Inflammatory macrophage (primary cell): ENCODE results near the gene CACNB2.

Experiments
- DNase-seq, 2 donors: peaks; one replicate each; pipeline ENCODE4 v3.0.0-alpha.2; 2020 to 2022

CACNB2 gene

DNA sequence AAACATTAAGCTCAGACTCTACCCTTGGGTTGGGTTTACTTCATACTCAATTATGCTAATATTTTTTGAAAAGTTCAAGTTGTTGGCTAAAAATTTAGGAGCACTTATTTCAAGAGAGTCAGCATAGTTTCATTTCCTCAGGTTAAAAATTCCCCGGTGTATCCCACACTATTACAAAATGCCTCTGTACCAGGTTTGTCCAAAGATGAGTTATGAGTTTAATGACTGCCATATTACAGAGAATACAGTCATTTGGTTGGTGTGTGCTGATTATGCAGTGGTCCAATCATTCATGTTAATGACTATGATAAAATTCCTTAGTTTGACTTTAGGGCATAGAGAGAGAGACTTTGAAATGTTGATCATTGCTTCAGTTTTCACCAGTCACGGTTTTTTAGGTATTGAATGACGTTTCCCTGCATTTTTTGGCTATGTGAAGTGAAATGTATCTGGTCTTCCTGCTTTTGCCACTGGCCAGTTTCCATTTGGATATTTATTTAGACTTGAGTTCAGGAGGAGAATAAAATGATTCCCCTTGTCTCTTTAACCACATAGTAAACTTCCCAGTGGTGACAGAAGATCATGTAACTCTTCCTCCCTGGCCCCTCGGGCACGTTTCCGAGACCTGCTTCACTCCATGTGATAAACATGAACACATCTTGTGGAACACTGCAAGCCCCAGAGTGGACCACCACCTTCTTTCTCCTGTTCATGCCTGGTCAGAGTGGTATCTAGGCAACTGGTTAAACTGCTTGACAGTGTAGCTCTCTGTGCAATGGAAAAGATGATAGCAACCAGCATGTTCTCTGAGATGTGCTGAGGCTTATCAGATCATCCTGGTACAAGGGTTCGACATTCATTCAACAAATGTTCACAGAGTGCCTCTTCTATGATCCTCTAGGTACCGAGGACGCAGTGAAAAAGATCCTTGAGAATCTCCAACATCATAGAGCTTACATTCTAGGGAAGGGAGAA lies 153.6 kb downstream of the CACNB2 start:
- no peak for DNase-seq

- no peak for DNase-seq
These were observed 154.4 kb downstream of the CACNB2 start for GRCh38 chr10:18294633-18295032.

- no peak for DNase-seq
These were observed 157.4 kb downstream of the CACNB2 start for GRCh38 chr10:18297659-18298058.

DNA sequence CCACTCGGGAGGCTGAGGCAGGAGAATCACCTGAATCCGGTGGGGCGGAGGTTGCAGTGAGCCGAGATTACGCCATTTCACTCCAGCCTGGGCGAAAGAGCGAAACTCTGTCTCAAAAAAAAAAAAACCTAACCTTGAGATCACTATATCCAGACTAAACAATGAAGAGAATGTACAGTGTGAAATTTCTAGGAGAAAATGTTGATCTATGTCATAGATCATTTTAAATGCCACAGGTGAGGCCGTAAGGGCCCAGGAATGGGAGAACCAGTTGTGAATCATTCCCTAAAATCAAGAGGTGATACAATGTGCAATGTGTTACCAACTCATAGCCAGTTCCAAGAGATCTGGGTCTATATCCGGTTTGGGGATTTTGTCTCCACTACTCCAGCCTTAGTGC lies 158.0 kb downstream of the CACNB2 start:
- DNase-seq: no peak

GRCh38 chr10:18303851-18304801 lies 163.9 kb downstream of the CACNB2 start:
- DNase-seq: peak; percentile 24 to 60

- peak; percentile 50 to 53 for DNase-seq
These were observed 165.8 kb downstream of the CACNB2 start for GRCh38 chr10:18306031-18306430.

DNA sequence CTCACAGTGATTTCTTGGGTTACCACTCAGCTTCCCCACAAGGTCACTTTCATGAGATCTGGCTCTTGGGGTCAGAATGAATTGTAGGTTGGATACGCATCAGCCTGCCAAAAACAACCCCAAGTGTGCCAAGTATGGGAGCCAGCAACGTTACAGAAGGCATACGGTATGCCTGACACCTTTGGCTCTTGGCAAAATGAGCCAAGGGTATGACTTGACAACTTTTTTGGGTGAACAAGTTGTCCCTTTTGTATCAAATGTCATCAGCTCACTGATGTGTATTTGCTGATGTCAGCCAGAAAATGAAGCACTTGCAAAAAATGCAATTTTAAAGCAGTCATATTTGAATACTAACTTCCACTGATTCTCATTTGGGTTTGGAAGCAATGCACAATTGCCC lies 168.4 kb downstream of the CACNB2 start:
- no peak for DNase-seq

GRCh38 chr10:18310761-18311160 lies 170.5 kb downstream of the CACNB2 start:
- no peak for DNase-seq

DNA sequence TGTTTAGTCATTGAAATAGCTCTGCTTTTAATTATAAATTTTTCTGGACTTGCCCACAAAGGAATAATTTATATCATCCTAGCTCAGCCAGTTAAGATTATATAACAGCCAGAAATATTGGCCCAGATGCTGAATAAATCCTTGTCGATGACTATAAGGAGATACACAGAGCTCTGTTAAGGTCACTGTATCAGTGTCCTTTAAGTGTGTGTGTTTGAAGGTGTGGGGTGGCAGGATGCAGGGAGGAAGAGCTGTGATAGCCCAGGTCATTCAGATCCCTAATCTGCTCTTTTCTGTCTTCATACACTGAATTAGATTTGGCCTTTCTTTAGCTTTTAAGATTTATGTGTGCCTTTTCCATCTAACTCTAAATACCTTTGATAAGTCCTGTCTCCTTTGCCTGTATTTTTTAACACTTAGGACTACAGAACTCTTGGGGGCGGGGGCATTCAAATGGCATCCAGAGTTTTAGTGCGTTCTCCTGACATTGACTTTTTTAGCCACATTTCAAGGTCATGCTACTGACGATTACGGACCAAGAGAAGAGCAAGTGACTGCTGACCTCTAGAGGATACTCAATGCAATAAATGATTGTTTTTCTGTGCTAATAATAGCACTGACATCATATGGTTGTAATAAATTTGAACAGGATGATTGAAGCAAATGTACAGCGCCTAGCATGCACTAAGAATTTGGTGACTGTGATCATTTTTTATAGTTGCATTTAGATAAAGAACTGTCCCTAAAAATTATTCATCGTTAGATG lies 172.3 kb downstream of the CACNB2 start:
- peak; percentile 44 to 68 for DNase-seq

GRCh38 chr10:18313140-18313530 lies 172.9 kb downstream of the CACNB2 start:
- DNase-seq: no peak

DNA sequence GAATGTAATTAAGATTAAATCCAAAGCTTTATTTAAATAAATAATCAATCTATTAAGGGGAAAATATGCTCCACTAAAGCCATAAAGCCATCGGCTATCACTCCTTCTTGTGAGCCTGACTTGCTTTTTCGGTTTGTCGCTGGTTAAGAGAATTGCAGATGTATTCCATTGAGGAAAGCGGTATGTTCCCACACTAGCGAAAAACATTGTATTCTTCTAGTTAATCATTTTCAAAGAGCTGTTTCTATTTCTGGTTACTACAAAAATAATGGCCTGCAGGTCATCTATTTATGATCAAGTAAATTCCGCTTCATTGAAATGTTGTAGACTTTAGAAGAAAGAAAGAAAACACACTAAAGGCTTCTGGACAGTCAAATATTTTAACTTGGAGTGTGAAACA lies 173.4 kb downstream of the CACNB2 start:
- no peak for DNase-seq

DNA sequence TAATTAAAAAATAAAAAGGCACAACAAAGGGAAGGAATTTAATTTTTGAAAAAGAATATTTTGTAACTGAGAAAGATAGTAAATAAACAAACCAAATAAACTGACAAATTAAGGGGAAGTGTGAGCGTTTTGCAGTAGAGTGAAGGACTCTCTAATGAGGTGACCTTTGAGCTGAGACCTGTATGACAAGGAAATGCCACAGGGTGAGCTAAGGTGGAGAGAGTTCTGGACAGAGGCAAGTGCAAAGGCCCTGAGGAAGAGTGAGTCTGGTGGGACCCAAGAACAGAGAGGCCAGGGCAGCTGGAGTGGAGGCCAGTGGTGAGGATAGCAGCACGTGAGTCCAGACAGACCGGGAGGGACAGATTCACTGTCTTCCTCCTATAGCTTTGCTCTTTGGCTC lies 179.4 kb downstream of the CACNB2 start:
- DNase-seq: no peak

DNA sequence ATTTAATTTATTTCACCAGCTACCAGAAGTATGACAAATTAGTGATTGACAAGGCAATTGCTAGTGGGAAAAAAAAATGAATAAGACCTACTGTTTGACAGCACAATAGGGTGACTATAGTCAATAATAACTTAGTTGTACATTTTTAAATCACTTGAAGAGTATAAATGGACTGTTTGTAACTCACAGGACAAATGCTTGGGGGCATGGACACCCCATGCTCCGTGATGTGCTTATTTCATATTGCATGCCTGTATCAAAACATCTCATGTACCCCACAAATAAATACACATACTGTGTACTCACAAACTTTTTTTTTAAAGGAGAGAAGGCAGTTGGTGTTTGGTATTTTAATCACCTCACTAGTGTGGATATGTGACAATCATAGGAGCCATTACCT lies 181.1 kb downstream of the CACNB2 start:
- DNase-seq: no peak

- DNase-seq: no peak
These were observed 183.7 kb downstream of the CACNB2 start for GRCh38 chr10:18323916-18324315.

- no peak for DNase-seq
These were observed 185.2 kb downstream of the CACNB2 start for GRCh38 chr10:18325410-18325809.

- no peak for DNase-seq
These were observed 185.8 kb downstream of the CACNB2 start for GRCh38 chr10:18325889-18326531.

GRCh38 chr10:18328941-18329340 lies 188.7 kb downstream of the CACNB2 start:
- DNase-seq: no peak

- DNase-seq: no peak
These were observed 191.8 kb downstream of the CACNB2 start for GRCh38 chr10:18332048-18332447.

GRCh38 chr10:18332484-18332883 lies 192.3 kb downstream of the CACNB2 start:
- DNase-seq: no peak

DNA sequence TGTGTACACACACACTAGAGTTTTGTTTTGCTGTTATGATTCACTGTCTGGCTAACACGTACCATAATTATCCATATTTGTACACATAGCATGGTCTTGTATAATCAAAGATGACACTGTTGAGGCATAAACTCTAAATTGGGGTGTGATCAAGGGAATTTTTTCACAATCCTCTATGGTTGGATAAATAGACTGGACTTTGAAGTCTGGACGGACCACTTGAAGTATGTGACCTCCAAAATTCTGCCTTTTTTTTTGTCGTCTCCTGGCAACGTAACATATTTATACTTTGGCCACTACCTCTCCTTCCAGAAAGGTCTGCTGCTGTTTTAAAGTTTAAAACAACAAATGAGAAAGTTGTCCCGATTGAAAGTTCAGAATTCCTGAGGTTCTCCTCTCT lies 193.4 kb downstream of the CACNB2 start:
- no peak for DNase-seq

GRCh38 chr10:18334116-18334867 lies 194.1 kb downstream of the CACNB2 start:
- DNase-seq: no peak
